Measurements from ENCODE around the gene PPP1R13B.
"Not testable (repeated sequence)": the region's sequence is repeated elsewhere in the genome, so short reads cannot be mapped to it uniquely, and the experiment has no call there.

The PPP1R13B gene

GRCh38 chr14:103858063-103858781 is 10.8 kb upstream of the PPP1R13B start:
- no peak for DNase-seq (ENCODE audit: low read depth)

GRCh38 chr14:103857256-103857655 is 9.9 kb upstream of the PPP1R13B start:
- DNase-seq (ENCODE audit: low read depth) = no peak

GRCh38 chr14:103856607-103857006 is 9.2 kb upstream of the PPP1R13B start:
- DNase-seq (ENCODE audit: low read depth) = no peak

- no peak for DNase-seq (ENCODE audit: low read depth)
These were observed 8.7 kb upstream of the PPP1R13B start for GRCh38 chr14:103856105-103856504.

- DNase-seq (ENCODE audit: low read depth) = no peak
These were observed 8.3 kb upstream of the PPP1R13B start for GRCh38 chr14:103855734-103856095.

GRCh38 chr14:103854822-103855733 is 7.7 kb upstream of the PPP1R13B start:
- DNase-seq (ENCODE audit: low read depth) = no peak

- no peak for DNase-seq (ENCODE audit: low read depth)
These were observed 6.8 kb upstream of the PPP1R13B start for GRCh38 chr14:103854017-103854808.

- no peak for DNase-seq (ENCODE audit: low read depth)
These were observed 1.9 kb upstream of the PPP1R13B start for GRCh38 chr14:103849151-103849886.

GRCh38 chr14:103848175-103849077 is 1.1 kb upstream of the PPP1R13B start:
- no peak for DNase-seq (ENCODE audit: low read depth)

GRCh38 chr14:103846543-103847450 is 578 bp downstream of the PPP1R13B start:
- DNase-seq (ENCODE audit: low read depth) = peak; percentile 23

- DNase-seq (ENCODE audit: low read depth) = no peak
These were observed 1.3 kb downstream of the PPP1R13B start for GRCh38 chr14:103846097-103846496.

GRCh38 chr14:103845327-103845726 is 2.0 kb downstream of the PPP1R13B start:
- DNase-seq (ENCODE audit: low read depth) = no peak

- DNase-seq (ENCODE audit: low read depth) = not testable (repeated sequence)
These were observed 6.1 kb downstream of the PPP1R13B start for GRCh38 chr14:103841265-103841664.

- DNase-seq (ENCODE audit: low read depth) = no peak
These were observed 7.4 kb downstream of the PPP1R13B start for GRCh38 chr14:103840014-103840413.

- no peak for DNase-seq (ENCODE audit: low read depth)
These were observed 7.8 kb downstream of the PPP1R13B start for GRCh38 chr14:103839579-103839978.

GRCh38 chr14:103838117-103838516 is 9.3 kb downstream of the PPP1R13B start:
- DNase-seq (ENCODE audit: low read depth) = no peak

- DNase-seq (ENCODE audit: low read depth) = no peak
These were observed 10.2 kb downstream of the PPP1R13B start for GRCh38 chr14:103836976-103837725.

GRCh38 chr14:103834956-103835355 is 12.4 kb downstream of the PPP1R13B start:
- DNase-seq (ENCODE audit: low read depth) = no peak

GRCh38 chr14:103833711-103834110 is 13.7 kb downstream of the PPP1R13B start:
- no peak for DNase-seq (ENCODE audit: low read depth)

Data from stimulated activated CD8-positive, alpha-beta memory T cell treated with anti-CD3 and anti-CD28 coated beads, Interleukin-12 subunit alpha, Interleukin-12 subunit beta, amount 100 ng/mL, for 4 hours (primary cell).